Daoy (cell line): ENCODE results near the gene CXCL6. TPM values are rescaled to one million over a fixed set of nuclear protein-coding genes. Genes with fewer than 3 reads are reported as not detected.

Source experiments
- DNase-seq: peaks from one replicate; pipeline ENCODE4 v3.0.0-alpha.2; 2015; ENCODE audit warnings: low read depth
- total RNA-seq: library from RNA; depleted of rRNA; stranded (reverse); fragments of >200 nt; shearing (Covaris generic); gene quantifications from 2 replicates; pipeline ENCODE4 v1.2.3, GENCODE V29; 2014

The CXCL6 gene
- total RNA-seq, 1 experiment from 2014 or later: 0.06 TPM

DNA sequence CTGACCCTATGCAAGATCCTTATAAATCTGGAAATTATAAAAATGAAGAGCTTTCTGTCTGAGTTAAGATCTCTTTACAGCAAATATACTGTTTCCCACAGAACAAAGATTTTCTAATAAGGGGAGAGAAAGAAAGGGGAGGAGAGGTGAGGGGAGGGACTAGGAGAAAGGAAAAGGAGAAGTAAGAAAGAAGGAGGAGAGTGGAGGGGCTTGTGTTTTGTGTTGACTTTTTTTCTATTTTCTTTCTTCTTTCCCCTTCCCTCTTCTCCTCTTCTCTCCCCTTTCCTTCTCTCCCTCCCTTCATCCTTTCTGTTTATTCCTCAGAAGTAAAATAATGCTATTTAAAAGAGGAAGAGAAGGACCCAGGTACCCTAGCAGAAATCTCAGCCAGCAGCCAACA lies 6.2 kb downstream of the CXCL6 start:
- no peak for DNase-seq

DNA sequence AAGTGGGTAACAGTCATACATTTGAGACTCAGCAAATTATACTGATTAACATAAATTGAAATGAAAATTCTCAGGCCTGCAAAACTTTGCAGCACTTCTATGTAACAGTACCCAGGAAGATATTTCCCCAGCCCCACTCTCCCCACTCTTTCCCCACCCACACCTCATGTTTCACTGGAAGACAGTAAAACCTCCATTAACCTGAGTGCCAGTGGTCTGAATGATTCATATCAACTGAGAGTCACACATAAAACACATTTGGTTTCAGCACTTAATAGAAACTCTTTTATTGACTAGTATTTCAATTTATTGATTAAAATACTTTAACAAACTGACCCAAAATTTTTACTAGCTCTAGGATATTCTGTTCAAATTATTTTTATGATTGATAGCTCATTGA lies 6.9 kb downstream of the CXCL6 start:
- peak; percentile 7 for DNase-seq

DNA sequence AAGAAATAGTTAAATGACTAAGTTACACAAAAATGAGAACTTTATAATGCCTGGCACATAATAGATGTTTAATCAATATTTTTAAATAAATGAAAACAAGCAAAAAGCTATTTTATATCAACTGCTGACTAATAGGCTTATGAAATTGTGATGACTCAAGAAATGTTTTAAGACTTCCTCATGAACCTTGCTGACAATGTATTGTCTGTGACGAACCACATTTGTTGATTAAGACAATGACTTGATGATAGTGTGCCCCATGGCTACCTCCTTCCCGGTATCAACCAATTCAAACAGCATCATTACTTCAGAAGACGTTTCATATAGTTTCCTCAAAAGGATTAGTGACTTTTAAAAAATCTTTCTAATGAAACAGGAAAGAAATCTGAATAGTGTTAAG lies 7.9 kb downstream of the CXCL6 start:
- peak; percentile 19 for DNase-seq

DNA sequence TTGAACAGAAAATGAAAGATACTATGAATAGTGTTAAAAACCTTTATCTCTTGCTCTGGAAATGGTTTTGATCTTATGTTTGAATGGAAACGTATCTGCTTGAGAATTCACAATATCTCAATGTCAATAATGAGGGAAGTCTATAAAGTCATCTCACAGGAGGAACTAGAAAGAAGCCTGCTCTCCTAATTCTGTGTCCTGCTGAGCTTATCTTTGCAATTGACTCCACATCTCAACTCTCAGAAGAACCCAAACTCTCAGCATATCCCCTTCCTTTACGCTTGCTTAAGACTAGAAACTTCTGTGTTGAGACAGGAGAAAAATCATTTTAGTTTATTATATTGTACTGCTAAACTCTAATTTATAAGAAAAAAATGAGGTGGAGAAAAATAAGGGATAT lies 8.3 kb downstream of the CXCL6 start:
- DNase-seq: no peak

DNA sequence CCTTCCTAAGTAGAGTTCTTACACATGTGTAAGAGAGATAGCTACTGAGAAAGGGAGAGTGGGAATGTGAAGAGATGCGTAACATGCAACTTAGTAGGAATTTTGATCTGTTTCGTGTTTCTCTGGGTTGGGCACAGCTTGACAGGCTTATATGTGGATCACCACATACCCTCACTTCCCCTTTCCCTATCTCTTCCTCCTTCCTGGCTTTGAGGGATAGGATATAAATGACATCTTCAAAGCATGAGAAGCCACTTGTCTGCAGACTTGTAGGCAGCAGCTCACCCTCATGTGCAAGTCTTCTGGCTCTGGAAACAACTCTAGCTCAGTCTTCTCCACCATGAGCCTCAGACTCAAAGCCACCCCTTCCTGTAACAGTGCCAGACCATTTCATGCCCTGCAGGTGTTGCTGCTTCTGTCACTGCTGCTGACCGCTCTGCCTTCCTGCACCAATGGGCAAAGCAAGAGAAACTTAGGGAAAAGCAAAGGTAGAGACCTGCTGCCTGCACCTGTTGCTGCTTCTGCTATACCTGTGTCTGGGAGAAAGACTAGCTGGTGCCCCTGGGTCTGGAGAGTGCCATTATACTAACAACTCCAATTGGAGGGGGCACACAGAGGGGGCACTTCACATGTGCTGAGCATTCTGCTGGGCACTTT lies 11.2 kb downstream of the CXCL6 start:
- DNase-seq: no peak

DNA sequence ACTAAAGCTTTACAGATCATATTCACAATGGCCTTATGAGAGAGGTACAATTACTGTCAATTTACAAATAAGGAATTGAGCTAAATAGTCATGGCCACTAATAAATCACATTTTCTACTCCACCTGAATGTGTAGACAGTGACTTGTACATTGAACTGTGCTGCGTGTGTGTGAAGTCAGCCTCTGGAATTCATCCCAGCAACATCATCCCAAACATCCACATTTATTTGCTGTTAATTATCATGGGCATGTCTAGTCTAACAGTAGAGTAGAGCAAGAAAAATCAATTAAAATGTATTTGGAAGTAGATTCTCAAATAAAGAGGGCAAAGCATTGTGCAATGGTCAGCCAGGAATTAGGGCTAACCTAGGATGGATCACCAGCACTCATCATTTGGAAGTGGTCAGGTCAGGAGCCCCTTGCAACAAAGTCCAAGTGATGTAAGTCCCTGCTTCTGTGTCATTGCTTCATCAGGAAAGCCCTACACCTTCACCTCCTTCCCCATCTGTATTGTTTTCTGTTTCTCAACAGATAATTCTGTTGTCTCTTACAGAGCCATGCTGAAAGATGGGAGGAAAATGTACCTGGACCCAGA lies 11.8 kb downstream of the CXCL6 start:
- no peak for DNase-seq

DNA sequence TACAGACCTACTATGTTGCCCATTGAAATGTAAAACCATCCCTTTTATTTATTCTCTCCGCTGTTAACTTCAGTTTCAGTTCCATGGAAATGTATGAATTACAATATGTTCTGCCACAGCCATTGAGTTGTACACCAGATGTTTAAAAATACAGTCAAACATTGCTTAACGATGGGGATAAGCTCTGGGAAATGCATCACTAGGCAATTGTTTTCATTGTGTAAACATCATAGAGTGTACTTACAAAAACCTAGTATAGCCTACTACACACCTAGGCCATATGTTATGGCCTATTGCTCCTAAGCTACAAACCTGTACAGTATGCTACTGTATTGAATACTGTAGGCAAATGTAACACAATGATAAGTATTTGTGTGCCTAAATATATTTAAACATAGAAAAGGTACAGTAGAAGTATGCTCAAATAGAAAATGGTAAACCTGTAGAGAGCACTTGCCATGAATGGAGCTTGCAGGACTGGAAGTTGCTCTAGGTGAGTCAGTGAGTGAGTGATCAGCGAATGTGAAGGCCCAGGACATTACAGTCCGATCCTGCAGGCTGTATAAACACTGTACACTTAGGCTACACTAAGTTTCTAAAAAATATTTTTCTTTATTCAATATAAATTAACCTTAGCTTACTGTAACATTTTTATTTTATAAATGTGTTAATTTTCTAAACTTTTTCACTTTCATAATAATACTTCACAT lies 13.9 kb downstream of the CXCL6 start:
- no peak for DNase-seq

DNA sequence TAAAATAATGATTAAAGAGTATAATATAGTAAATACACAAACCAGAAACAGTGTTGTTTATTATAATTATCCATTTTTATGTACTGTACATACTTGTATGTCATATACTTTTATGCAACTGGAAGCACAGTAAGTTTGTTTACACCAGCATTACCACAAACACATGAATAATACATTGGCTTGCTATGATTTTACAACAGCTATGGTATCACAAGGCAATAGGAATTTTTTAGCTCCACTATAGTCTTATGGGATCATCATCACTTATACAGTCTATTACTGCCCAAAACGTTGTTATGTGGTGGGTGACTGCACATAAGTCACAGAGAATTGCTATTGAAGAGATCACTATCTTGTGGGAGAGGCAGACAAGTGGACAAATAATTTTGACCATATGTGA lies 14.8 kb downstream of the CXCL6 start:
- no peak for DNase-seq

DNA sequence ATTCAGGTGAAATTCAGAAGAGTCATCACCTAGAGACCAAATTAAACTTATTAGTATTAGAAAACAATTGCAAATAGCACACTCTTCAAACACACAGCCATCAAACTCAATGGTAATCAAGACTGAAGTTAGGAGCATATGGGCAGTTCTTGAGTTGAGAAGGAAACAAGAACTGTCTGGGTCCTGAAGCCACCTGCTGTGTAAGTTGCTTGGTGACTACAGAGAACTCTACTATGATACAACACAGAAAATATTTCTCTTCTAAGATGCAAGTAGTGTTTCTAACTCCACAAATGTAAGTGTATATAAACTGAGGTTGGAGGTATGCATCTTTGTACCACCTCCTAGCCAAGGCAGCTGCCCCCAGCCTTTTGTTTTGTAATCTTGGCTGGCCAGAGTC lies 16.3 kb downstream of the CXCL6 start:
- DNase-seq: no peak

DNA sequence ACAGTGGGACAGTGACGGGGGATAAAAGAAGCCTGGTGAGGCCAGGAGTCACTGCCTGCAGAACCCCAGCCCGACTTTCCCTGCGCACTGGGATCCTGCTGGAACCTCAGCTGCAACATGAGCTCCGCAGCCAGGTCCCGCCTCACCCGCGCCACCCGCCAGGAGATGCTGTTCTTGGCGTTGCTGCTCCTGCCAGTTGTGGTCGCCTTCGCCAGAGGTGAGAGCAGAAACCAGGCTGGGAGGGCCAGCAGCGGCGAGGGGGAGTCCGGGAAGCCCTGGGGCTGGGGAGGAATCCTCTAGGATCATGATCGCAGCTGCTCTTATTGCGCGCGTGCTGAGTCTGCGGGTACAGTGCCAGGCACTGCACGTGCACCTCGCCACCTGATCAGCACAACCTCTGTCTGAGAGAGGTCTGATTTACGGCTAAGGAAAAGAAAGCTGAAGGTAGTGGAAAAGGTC lies 16.8 kb downstream of the CXCL6 start, which contains the start of gene PF4V1:
TSS of gene PF4V1 (plus strand) at position 51 of the 459 bp plus-strand sequence. CDS start at position 118, 67 bp downstream.
- no peak for DNase-seq

DNA sequence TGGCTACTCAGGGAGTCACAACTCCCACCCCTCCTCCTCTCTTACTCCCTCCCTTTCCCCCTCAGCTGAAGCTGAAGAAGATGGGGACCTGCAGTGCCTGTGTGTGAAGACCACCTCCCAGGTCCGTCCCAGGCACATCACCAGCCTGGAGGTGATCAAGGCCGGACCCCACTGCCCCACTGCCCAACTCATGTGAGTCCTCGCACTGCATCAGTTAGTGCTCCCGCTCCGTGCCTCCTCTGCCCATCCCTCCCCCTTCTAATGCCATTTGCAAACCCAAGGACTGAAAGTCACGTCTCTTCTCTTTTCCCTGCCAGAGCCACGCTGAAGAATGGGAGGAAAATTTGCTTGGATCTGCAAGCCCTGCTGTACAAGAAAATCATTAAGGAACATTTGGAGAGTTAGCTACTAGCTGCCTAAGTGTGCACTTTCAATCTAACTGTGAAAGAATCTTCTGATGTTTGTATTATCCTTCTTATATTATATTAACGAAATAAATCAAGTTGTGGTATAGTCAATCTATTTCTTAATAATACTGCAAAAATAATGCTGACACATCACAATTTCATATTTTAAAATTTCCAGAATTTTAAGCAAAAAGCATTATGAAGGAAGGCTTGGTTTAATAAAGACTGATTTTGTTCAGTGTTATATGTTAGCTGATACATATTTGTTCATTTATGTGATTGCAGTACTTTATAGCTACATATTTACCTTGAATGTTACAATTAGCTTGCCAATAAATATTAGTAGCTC lies 17.4 kb downstream of the CXCL6 start:
- no peak for DNase-seq

DNA sequence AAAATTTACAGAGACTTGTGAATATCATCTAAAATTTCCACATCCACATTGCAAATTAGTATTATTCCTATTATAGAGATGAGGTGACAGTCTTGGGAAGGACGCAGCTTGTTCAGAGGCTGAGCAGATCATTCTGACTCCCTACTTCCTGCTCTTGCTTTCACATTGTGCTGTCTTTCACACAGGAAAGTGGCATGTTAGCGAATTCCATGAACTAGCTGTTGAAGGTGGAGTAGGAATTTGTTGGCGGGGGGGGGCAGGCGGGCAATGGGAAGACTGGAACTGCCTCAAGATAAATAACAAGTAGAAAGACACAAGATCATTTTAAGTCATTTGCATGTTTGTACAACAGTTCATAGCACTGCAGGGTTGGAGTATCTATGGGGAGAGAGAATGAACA lies 18.9 kb downstream of the CXCL6 start:
- DNase-seq: no peak

DNA sequence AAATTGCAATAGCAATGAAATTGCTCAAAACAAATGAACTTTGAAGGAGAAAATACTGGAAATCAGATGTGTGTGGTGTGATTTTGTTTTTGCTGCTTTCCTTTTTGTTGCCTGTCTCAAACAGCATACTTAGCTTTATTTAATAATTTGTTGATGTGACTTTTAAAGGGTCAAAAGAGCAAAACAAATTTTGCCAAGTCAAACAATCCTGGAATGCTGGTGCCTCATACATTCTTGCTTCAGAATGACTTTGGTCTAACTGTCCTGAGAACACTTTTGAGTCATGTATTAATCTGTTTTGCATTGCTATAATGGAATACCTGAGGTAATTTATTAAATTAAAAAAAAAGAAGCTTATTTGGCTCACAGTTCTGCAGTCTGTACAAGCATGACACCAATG lies 20.0 kb downstream of the CXCL6 start:
- no peak for DNase-seq

DNA sequence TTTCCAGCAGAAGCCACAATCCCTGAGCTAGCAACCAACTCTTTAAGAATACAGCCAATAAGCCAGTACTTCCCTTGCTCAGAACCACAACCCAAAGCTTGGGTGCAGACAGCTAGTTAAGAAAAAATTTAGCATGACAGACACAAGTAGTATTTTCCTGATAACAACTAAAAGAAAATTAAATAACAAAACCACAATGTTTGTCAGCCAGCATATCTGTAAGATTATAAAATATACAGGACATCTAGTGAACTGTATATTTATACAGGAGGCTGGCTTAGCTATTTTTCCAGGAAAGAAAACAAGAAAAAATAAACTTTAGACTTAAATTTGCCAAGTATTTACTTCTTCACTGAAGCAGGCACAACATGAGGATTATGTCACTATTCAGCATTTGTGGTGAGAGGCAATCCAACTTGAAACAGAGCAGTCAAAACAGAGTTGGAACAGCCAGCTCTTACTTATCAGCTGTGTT lies 23.2 kb downstream of the CXCL6 start:
- peak; percentile 45 for DNase-seq

DNA sequence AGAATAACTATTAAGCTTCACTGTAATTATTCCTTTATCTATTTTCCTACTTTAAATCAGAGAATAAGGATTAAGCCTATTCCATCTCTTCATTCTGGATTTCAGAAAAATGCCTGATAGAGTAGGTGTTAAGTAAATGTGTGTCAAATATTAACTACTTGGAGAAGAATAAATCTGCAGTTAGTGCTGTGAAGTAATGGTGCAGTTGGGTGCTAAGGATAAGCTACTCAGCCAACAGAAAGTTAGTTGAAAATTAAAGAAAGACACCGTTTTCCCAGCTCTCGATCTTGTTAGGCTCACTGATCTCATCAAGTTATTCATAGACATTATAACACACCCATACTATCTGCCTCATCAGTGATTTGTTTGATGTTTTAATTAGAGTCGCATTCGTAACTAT lies 23.7 kb downstream of the CXCL6 start:
- no peak for DNase-seq

DNA sequence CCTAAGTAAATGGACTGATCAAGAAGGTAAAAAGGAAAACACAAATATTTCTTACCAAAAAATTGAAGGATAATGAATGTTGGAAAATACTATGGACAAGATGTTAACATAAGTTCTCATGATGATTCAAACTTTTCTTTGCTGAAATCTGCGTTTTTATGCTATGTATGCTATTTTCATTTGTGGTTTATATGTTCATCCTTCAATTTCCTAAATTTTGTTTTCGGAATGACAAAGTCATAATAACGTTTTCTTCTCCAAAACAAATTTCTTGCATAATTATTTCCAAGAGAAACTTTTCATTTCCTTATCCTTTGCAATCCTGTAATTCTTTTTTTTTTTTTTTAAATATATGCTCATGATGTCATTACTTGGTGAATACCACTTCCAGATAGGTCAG lies 24.4 kb downstream of the CXCL6 start:
- no peak for DNase-seq

DNA sequence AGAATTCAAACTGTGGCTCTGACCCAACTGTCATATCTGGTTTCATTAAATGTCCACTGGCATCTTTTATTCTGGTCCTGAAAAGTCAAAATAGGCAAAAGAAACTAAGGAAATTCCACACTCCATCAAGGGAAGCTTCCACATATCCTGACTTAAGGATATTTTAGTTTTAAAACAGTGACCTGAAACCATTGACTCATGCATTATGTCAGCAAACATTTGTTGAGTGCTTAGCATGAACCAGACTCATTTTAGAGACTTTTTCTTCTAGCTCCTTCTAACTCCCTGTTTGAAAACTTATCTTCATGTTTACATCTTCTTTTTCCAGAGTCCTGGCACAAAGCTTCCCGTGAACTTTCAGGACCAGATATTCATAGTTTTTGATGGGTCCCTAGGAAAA lies 25.8 kb downstream of the CXCL6 start:
- no peak for DNase-seq

DNA sequence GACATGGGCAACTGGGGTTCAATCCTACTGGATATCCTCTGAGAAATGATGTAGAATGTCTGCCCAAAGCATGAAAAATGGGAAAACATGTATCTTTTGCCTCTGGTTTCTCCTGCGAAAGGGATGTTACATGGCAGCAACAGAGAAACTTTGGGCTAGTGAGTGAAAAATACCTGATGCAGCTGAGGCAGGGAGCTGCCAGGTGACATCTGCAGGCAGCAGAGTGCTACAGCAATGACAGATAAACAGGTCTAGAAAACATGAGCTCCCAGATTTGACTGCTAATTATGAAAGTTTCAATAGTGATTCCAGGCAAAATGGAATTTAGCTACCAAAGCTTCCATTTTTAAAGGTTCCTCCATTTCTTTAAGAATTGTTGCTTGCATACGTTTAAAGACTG lies 27.9 kb downstream of the CXCL6 start:
- DNase-seq: no peak

DNA sequence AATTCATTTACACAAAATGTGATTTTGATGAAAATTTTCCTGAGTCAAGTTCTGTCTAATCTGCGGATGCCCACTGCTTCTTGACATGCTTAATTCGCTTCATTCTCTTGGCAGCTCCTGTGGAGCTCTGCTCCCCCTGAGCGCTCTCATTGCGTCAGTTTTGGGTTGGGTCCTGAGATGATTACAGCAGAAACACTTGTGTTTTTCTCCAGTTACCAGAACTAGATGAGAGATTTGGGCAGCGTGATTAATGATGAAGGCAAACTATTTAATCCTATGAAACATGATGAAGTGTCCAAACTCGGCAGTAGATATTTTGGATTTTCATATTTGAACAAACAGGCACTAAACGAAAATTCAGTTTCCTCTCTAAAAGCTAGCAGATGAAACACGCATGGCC lies 28.5 kb downstream of the CXCL6 start:
- DNase-seq: no peak

DNA sequence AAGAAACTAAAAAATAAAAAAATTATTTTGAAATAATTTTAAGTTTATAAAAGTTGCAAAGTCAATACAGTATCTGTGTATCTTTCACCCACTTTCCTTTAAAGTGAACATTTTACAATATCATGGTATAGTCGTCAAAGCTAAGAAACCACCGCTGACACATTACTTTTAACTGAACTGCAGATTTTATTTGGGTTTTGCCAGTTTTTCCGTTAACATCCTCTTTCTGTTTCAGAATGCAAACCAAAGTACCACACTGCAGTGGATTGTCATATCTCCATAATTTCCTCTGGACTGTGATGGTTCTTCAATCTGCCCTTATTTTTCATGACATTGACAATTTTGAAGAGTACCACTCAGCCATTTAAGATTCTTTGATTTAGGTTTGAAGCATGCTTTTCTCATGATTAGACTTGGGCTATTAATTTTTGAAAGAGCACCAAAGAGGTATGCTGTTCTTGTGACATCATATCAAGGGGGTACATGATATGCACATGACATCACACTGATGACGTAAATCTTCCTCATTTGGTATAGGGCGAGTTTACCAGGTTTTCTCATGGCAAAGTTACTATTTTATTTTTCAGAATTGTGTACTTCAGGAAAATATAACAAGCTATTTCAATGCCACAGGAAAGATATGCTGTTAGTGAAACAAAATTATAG lies 29.1 kb downstream of the CXCL6 start:
- DNase-seq: no peak

DNA sequence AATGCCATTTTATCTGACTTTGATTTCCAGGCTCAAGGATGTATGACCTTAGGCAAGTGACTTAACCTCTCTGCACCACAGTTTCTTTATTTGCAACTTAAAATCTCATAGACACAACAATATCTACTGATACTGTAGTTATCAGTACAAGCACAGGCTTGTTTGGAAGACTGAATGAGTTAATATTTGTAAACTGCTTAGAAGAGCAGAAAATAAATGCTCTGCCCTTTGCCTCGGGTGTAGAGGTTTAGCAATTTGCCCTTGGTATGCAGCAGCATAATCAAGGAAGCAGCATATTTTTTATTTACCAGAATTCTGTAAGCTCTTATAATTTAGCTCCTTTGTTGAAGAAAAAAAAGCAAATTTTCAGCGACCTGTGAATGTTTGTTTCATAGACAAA lies 29.8 kb downstream of the CXCL6 start:
- no peak for DNase-seq

DNA sequence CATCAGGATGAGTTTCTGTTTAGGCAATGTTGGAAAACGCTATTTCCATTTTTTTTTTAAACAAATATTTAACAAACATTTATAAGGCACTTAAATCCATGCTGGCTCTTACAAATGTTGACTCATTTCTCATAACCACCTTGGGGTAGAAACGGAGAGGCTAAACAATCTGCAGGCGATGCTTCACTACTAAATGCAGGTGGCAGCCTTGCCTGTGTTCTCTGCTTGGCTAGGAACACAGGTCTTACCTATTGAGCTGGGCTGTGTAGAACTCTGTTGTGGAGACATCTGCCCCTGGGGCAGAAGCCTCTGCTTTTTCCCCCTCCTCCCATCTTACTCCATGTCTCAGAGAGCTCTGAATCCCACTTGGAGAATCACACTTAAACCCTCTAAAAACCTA lies 31.3 kb downstream of the CXCL6 start:
- no peak for DNase-seq
